ENCODE measurements around the gene TFF1. TPM values are rescaled to one million over a fixed set of nuclear protein-coding genes. Genes with fewer than 3 reads are reported as not detected.

The TFF1 gene
- total and polyA plus RNA-seq, 12 donors, result not detected

DNA sequence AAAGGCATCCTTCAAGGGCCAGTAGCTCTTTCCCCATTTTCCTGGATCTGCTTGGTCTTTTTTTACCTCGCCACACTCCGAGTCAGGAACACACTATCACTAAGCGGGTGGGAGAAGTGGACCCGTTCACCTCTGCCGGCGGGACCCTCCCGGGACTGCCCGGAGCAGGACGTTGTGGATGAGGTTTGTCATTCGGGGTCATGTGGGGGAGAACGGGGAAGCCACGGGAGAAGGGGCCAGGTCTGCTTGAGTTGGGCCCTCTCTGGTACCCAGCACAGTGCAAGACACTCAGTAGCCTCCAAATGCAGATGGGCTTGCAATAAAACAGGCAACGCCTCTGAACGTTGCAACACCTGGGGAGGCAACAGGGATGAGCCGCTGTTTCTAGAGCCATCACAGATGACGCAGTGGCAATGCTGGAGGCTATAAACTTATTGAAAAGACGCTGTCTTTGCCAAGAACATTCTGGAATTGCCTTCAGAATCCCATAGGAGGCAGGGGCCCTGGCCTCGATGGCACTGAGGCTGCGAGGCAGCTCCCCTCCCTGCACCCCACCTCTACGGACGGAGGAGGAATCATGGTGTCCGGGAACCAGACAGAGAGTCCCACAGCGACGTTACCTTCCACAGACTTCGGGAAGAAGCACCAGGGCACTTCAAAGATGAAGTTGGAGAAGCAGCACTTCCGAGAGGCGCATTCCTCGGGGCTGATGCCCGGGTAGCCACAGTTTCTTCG lies 19.3 kb downstream of the TFF1 start:
- 88 to 89% methylated on average over 30 of the region's 30 CpGs for WGBS, 2 donors
- ATAC-seq, result no peak
- DNase-seq, result no peak
- Histone ChIP-seq H3K36me3 (no peaks in the 10 kb centered on the region), H3K4me3 (no peak overlapping the region), H3K27ac (no peak overlapping the region), H3K4me1 (no peaks in the 10 kb centered on the region), H3K27me3 (peaks cover 0 to 29% (median 9%) of the 10 kb centered on the region in 7 donors), H3K9me3 (no peaks in the 10 kb centered on the region)
- TF ChIP-seq, protein P1, sequence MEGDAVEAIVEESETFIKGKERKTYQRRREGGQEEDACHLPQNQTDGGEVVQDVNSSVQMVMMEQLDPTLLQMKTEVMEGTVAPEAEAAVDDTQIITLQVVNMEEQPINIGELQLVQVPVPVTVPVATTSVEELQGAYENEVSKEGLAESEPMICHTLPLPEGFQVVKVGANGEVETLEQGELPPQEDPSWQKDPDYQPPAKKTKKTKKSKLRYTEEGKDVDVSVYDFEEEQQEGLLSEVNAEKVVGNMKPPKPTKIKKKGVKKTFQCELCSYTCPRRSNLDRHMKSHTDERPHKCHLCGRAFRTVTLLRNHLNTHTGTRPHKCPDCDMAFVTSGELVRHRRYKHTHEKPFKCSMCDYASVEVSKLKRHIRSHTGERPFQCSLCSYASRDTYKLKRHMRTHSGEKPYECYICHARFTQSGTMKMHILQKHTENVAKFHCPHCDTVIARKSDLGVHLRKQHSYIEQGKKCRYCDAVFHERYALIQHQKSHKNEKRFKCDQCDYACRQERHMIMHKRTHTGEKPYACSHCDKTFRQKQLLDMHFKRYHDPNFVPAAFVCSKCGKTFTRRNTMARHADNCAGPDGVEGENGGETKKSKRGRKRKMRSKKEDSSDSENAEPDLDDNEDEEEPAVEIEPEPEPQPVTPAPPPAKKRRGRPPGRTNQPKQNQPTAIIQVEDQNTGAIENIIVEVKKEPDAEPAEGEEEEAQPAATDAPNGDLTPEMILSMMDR (IDR thresholded peaks at IDR 0.05), result no peak
- intact Hi-C loops (cut with DNase I), result loop anchor here in 3 of 10 donors (10.0 kb wide), 2 partner anchors 88 to 98 kb away; no protein-coding TSS in a partner anchor

GRCh38 chr21:42346441-42346840 lies 19.9 kb downstream of the TFF1 start:
- intact Hi-C loops (cut with DNase I), result loop anchor here in 3 of 10 donors (10.0 kb wide), 2 partner anchors 88 to 98 kb away; no protein-coding TSS in a partner anchor
- DNase-seq, result no peak
- peaks cover 0 to 29% (median 9%) of the 10 kb centered on the region in 7 donors for H3K27me3 ChIP-seq
- no peak overlapping the region for H3K27ac ChIP-seq
- H3K36me3 ChIP-seq, result no peaks in the 10 kb centered on the region
- 87 to 92% methylated on average over 9 of the region's 9 CpGs for WGBS, 2 donors
- H3K4me3 ChIP-seq, result no peak overlapping the region
- TF ChIP-seq, protein P1 (IDR thresholded peaks at IDR 0.05), result no peak
- H3K4me1 ChIP-seq, result no peaks in the 10 kb centered on the region
- no peaks in the 10 kb centered on the region for H3K9me3 ChIP-seq
- ATAC-seq, result no peak

DNA sequence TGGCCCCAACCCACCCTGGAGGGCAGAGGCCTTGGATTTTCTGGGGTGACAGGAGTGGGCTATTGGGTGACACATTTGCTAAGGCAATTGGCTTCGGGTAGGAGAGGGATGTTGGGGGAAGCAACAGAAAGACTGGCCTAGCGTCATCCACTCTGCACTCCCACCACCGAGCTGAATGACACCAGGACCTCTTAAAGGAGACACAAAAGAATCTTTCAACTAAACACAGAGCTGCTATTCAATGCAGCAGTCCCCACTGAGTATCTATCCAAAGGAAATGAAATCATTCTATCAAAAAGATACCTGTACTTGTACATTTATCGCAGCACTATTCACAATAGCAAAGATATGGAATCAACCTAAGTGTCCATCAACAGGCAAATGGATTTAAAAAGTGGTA lies 21.7 kb downstream of the TFF1 start:
- no peaks in the 10 kb centered on the region for H3K4me1 ChIP-seq
- H3K27me3 ChIP-seq, result peaks cover 0 to 29% (median 9%) of the 10 kb centered on the region in 7 donors
- H3K27ac ChIP-seq, result no peak overlapping the region
- H3K9me3 ChIP-seq, result no peaks in the 10 kb centered on the region
- ATAC-seq, result no peak
- intact Hi-C loops (cut with DNase I), result loop anchor here in 3 of 10 donors (10.0 kb wide), 2 partner anchors 90 to 100 kb away; no protein-coding TSS in a partner anchor
- WGBS, 2 donors, result 68 to 71% methylated on average over 4 of the region's 4 CpGs
- TF ChIP-seq, protein P1 (IDR thresholded peaks at IDR 0.05), result no peak
- H3K4me3 ChIP-seq, result no peak overlapping the region
- no peak for DNase-seq
- no peaks in the 10 kb centered on the region for H3K36me3 ChIP-seq

DNA sequence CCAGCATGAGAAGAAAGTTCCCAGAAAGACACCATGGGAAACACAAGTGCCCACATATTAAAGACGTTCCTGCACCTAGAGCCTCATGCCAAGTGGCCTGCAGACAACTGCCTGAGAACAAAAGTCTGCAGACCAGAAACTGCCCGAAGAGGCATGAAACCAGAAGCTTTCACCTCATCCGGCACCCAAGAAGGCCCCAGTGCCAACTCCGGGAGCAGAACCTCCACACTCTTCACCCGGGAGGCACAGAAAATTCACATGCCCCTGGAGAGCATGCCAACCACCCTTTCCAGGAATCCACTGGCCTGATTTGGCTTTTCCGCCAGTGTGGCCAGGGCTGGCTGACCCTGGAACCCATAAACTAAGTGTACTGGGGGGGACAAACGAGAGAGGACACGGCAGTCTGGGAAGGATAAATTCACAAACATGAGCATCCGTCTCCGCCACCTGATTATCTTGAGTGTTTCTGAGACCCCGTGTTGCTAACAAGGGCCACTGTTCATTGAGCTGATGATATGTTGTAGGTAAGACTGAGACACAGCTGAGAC lies 22.3 kb downstream of the TFF1 start:
- TF ChIP-seq, protein P1 (IDR thresholded peaks at IDR 0.05), result no peak
- Histone ChIP-seq H3K27me3 (peaks cover 0 to 29% (median 7%) of the 10 kb centered on the region in 7 donors), H3K4me3 (no peak overlapping the region), H3K27ac (no peak overlapping the region), H3K4me1 (no peaks in the 10 kb centered on the region), H3K9me3 (no peaks in the 10 kb centered on the region), H3K36me3 (no peaks in the 10 kb centered on the region)
- intact Hi-C loops (cut with DNase I), result loop anchor here in 3 of 10 donors (10.0 kb wide), 2 partner anchors 91 to 101 kb away; no protein-coding TSS in a partner anchor
- DNase-seq, result no peak
- 80 to 90% methylated on average over 11 of the region's 11 CpGs for WGBS, 2 donors
- no peak for ATAC-seq
